D721Med (cell line): ENCODE measurements around the gene AUTS2.

Source experiments
- DNase-seq: peaks from one replicate; pipeline ENCODE4 v3.0.0; 2011; ENCODE audit warnings: low spot score; ENCODE audit not compliant: insufficient read length
- FAIRE-seq: peaks from 2 replicates; lab custom pipeline; 2011; peaks lifted over from hg19 to GRCh38; lab: Jason Lieb, UNC
- CTCF ChIP-seq: IDR thresholded peaks from 2 replicates; pipeline ENCODE4 v1.5.1; 2012; ENCODE audit warnings: mild to moderate bottlenecking, control low read depth; ENCODE audit not compliant: insufficient read depth; ENCODE audit errors: missing control alignments

Gene AUTS2

GRCh38 chr7:70338015-70338414 is 739.7 kb downstream of the AUTS2 start:
- TF ChIP-seq CTCF, result no peak
- peak; percentile 94 for FAIRE-seq
- DNase-seq, result no peak

GRCh38 chr7:70340236-70340635 is 742.0 kb downstream of the AUTS2 start:
- DNase-seq (no peak), FAIRE-seq (no peak)
- TF ChIP-seq CTCF, result no peak

DNA sequence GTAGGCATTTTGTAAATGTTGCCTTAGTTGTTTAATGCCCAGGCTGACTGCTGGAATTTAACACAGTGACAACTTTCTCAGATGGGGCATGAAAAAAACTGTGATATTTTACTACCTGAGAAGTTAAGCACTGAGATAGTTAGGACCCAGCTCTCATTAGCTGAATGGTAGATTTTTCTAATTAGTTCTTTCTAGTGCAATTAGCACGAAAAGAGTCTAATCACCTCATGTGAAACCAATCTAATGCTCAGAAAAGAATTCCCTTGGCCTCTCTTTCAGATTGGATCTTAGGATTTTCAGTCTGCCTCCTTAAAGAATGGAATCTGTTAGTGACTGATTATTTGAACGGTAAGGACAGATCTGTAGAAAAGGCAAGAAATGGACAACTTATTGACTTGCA is 743.2 kb downstream of the AUTS2 start:
- TF ChIP-seq CTCF, result no peak
- FAIRE-seq, result peak; percentile 71

DNA sequence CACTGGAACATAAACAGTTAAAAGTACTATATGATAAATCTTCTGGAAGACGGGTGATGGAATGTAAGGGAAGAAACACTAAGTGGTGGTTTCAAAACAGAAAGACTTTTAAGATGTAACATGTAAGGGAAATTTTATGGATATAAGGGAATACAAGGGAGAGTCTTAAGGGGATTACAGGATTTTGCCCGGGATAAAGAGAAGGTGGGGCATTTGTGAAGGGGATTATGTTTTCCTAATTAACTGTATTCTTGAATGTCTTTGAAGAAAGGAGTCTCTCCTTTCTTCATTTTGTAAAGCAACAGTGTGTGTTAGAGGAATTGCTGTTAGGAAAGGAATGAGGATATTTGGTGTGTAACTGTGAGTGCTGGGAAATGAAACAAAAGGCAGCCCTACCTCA is 745.2 kb downstream of the AUTS2 start:
- no peak for TF ChIP-seq CTCF
- no peak for FAIRE-seq
- peak; percentile 29 for DNase-seq

More for the DNA sequence above, 743.2 kb downstream of the AUTS2 start:
- no peak for DNase-seq

DNA sequence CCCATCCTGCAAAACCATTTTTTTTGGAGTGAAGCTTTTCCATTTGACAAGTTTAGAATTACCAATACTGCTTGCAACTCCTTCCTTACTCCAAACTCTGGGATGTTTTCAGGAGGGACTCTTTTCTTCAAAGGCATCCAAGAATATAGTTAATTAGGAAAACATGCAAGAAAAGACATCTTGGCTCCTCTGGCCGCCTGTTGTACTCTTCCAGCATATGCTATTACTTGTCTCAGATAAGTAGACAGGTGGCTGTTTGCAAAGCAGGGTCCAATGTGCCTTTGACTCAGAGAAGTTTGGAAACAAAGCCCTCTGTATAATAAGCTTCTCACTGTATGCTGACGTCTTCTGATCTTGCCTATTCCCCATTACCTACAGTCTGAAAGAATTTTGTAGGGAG is 746.5 kb downstream of the AUTS2 start:
- FAIRE-seq, result no peak
- no peak for TF ChIP-seq CTCF
- no peak for DNase-seq

DNA sequence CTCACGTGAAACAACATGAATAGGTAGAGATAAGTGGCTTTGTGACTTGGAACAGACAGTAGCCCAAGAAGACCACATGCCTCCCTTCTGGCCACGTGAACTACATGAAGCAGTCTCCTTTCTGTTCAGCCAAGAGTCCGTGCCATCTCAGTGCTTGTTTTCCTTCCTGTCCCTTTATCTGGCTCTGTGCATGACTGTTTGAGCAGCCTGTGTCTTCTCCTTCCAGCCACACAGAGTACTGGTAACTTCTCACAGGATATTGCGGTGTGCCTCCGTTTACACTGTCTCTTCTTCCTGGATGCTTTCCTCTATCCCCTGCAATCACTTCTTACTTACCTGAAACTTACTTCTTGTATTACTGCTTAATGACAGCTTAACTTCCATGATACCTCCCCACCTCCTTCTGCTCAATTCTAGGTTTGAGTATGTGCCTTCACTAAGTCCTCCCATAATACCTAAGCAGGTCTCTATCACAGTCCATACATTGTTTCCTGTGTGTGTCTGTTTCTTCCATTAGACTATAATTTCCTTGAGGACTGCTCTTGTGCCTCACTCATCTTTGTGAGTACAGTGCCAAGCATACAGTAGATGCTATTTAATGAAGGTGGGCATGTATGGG is 748.7 kb downstream of the AUTS2 start:
- FAIRE-seq, result peak; percentile 56

More for the DNA sequence above, 748.7 kb downstream of the AUTS2 start:
- TF ChIP-seq CTCF, result no peak
- no peak for DNase-seq
